ENCODE results near the gene FZD4. TPM values are rescaled to one million over a fixed set of nuclear protein-coding genes. Genes with fewer than 3 reads are reported as not detected.
"Not testable (repeated sequence)": the region's sequence is repeated elsewhere in the genome, so short reads cannot be mapped to it uniquely, and the experiment has no call there.

The FZD4 gene
- total RNA-seq, 1 experiment from 2014 or later: 2.6 TPM

DNA sequence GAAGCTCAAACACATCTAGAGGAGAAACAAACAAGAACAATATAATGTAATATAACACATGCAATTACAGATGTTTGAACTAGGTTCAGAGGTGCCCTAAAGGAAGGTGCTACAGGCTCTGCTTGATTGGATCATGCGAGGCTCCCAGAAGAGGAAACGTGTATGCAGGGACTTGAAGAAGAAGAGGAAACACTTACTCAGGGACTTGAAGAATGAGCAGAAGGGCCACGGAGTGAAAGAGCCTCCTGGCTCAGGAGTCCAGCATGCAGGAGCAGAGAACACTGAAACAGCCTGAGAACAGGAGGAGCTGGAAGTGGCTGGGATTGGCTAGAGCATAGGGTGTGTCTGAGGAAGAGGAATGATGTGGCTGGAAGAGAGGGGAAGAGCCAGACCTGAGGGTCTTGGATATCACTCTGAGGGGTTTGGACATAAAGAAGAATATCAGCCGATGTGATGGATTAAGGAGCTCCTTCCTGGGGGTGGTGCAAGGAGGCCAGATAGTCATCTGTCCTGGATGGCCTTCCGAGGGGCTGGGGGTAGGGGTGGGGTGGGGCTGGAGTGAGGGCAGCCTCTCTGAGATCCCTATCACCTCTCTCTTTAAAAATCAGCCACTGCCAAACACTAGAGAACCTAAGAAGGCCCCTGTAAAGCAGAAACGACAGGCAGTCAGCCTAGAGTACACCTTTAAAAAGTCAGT, 16.8 kb downstream of the FZD4 start:
- CTCF ChIA-PET: interaction anchor here (0.6 kb wide), 1 partner anchor 1071 kb away, joined by 6 read pairs; no protein-coding TSS in a partner anchor
- H3K4me3 ChIP-seq: no peak overlapping the region
- H3K27ac ChIP-seq: no peak overlapping the region
- TF ChIP-seq, protein P1, sequence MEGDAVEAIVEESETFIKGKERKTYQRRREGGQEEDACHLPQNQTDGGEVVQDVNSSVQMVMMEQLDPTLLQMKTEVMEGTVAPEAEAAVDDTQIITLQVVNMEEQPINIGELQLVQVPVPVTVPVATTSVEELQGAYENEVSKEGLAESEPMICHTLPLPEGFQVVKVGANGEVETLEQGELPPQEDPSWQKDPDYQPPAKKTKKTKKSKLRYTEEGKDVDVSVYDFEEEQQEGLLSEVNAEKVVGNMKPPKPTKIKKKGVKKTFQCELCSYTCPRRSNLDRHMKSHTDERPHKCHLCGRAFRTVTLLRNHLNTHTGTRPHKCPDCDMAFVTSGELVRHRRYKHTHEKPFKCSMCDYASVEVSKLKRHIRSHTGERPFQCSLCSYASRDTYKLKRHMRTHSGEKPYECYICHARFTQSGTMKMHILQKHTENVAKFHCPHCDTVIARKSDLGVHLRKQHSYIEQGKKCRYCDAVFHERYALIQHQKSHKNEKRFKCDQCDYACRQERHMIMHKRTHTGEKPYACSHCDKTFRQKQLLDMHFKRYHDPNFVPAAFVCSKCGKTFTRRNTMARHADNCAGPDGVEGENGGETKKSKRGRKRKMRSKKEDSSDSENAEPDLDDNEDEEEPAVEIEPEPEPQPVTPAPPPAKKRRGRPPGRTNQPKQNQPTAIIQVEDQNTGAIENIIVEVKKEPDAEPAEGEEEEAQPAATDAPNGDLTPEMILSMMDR (conservative IDR thresholded peaks at IDR 0.05): no peak
- no peak for TF ChIP-seq EZH2 (IDR thresholded peaks at IDR 0.05; ENCODE audit: low read depth)
- no peaks in the 10 kb centered on the region for H3K79me2 ChIP-seq (ENCODE audit: low read depth)
- no TSS peak for BruUV-seq (replicated peaks)
- H3F3A ChIP-seq (ENCODE audit: insufficient read depth, low read depth): 0 out of 2 replicates have a peak, but pooled peaks cover 3% of the 10 kb centered on the region
- no peaks in the 10 kb centered on the region for H3K9me2 ChIP-seq (ENCODE audit: insufficient read depth)
- DNase-seq: no peak
- POLR2A ChIA-PET (ENCODE audit: unreplicated experiment): no interaction called here
- peaks cover 4% of the 10 kb centered on the region for H3K9me3 ChIP-seq (ENCODE audit: insufficient read depth, low read depth)
- intact Hi-C loops (cut with micrococcal nuclease; ENCODE audit: unreplicated experiment): no loop called here
- H3K36me3 ChIP-seq (ENCODE audit: low read depth): no peaks in the 10 kb centered on the region
- no peaks in the 10 kb centered on the region for H3K27me3 ChIP-seq (ENCODE audit: insufficient read depth, low read depth)
- no peak overlapping the region for H2AFZ ChIP-seq
- H3K4me2 ChIP-seq: no peak overlapping the region
- H4K20me1 ChIP-seq (ENCODE audit: insufficient read depth): no peaks in the 10 kb centered on the region
- H3K4me1 ChIP-seq (replicated peaks; ENCODE audit: insufficient read depth): peaks cover 33% of the 10 kb centered on the region

DNA sequence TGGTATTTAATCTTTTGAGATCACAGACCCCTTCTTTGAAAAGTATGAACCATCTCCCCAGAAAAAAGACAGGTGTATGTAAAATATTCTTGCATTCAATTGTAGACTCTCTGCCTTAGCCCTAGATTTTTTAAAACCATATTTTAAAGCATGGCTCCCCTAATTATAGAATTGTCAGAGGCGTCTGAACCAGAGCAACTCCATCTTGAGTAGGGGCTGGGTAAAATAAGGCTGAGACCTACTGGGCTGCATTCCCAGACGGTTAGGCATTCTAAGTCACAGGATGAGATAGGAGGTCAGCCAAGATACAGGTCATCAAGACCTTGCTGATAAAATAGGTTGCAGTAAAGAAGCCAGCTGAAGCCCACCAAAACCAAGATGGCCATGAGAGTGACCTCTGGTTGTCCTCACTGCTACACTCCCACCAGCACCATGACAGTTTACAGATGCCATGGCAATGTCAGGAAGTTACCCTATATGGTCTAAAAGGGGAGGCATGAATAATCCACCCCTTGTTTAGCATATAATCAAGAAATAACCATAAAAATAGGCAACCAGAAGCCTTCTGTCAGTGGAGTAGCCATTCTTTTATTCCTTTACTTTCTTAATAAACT, 17.9 kb downstream of the FZD4 start:
- peaks cover 36% of the 10 kb centered on the region for H3K4me1 ChIP-seq (replicated peaks; ENCODE audit: insufficient read depth)
- H3K4me3 ChIP-seq; H3K79me2 ChIP-seq (ENCODE audit: low read depth); H3K36me3 ChIP-seq (ENCODE audit: low read depth); DNase-seq; H3K27ac ChIP-seq; H3K27me3 ChIP-seq (ENCODE audit: insufficient read depth, low read depth); POLR2A ChIA-PET (ENCODE audit: unreplicated experiment); intact Hi-C loops (cut with micrococcal nuclease; ENCODE audit: unreplicated experiment); H4K20me1 ChIP-seq (ENCODE audit: insufficient read depth); H3K9me2 ChIP-seq (ENCODE audit: insufficient read depth); H2AFZ ChIP-seq; BruUV-seq (replicated peaks); H3K9me3 ChIP-seq (ENCODE audit: insufficient read depth, low read depth); H3F3A ChIP-seq (ENCODE audit: insufficient read depth, low read depth); H3K4me2 ChIP-seq: not testable (repeated sequence)
- CTCF ChIA-PET: interaction anchor here (0.7 kb wide), 1 partner anchor 18 kb away, joined by 9 read pairs; no protein-coding TSS in a partner anchor

DNA sequence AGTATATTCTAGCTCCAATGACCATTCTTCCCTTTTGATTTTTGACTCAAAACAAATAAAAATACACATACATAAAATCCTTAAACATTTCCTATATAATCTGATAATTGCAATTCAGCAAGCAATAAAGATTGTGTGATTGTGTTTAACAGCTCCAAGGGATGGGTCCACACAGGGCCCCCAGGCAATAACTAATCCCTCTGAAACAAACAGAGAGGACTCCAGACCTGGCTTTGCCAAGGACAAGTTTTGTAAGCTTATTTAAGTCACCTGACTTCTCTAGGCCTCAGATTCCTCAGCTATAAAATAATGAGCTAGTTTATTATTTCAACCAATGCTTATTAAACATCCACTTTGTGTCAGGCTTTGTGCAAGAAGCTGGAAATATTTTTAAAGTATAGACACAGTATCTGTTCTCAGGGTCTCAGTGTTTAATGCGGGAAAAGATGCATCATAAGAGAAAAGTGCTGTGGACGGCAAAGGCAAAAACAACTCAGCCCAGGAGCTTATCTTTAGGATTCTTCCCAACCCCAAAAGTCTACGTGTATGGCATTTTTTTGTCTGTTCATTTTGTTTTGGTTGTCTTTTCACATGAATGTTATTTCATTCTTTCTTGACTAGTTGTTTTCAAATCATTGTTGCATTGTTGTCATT, 20.1 kb downstream of the FZD4 start:
- Histone ChIP-seq H3K4me2 (no peak overlapping the region; the same call in 1 of the 2 replicates), H3K36me3 (ENCODE audit: low read depth) (no peaks in the 10 kb centered on the region), H3K27me3 (ENCODE audit: insufficient read depth, low read depth) (no peaks in the 10 kb centered on the region), H3K79me2 (ENCODE audit: low read depth) (no peaks in the 10 kb centered on the region), H3K4me3 (no peak overlapping the region), H4K20me1 (ENCODE audit: insufficient read depth) (no peaks in the 10 kb centered on the region), H3K27ac (no peak overlapping the region), H3F3A (ENCODE audit: insufficient read depth, low read depth) (peaks cover 24% of the 10 kb centered on the region; the same call in 1 of the 2 replicates), H3K4me1 (replicated peaks; ENCODE audit: insufficient read depth) (peaks cover 50% of the 10 kb centered on the region), H3K9me2 (ENCODE audit: insufficient read depth) (no peaks in the 10 kb centered on the region), H2AFZ (no peak overlapping the region), H3K9me3 (ENCODE audit: insufficient read depth, low read depth) (no peaks in the 10 kb centered on the region)
- intact Hi-C loops (cut with micrococcal nuclease; ENCODE audit: unreplicated experiment): no loop called here
- TF ChIP-seq, protein P1 (conservative IDR thresholded peaks at IDR 0.05): no peak
- DNase-seq: peak in 1 of 2 experiments; percentile 48
- ChIA-PET CTCF (no interaction called here), POLR2A (ENCODE audit: unreplicated experiment) (interaction anchor here (0.5 kb wide), 1 partner anchor 1045 kb away, joined by 7 read pairs; no protein-coding TSS in a partner anchor)
- BruUV-seq (replicated peaks): no TSS peak
